Endothelial cell of umbilical vein (primary cell): ENCODE data around the gene C15orf40. TPM values are rescaled to one million over a fixed set of nuclear protein-coding genes. Genes with fewer than 3 reads are reported as not detected.

Source experiments
- BruUV-seq: library from RNA; stranded (reverse); fragments of 400-500 nt; replicated peaks from 2 replicates; lab custom pipeline; 2021; lab: Mats Ljungman, UMichigan
- CTCF ChIA-PET: fragments of 300-600, 350-600 bp; sonication (Branson Sonifier 250); formaldehyde crosslinking; loops from one replicate; lab custom pipeline; 2021; ENCODE audit warnings: antibody characterized with exemption, inconsistent platforms; lab: Charles Lee
- POLR2A ChIA-PET: fragments of 300-600, 350-600 bp; sonication (Branson Sonifier 250); formaldehyde crosslinking; loops from one replicate; lab custom pipeline; 2021; ENCODE audit warnings: antibody characterized with exemption, inconsistent platforms; lab: Charles Lee
- DNase-seq: peaks from one replicate; pipeline ENCODE4 v3.0.0-alpha.2; 2011; ENCODE audit warnings: low read depth, low spot score
- FAIRE-seq: peaks from 2 replicates; lab custom pipeline; 2011; peaks lifted over from hg19 to GRCh38; lab: Jason Lieb, UNC
- H2AFZ ChIP-seq: 2 replicates; pipeline ENCODE4 v1.6.0; 2012; ENCODE audit warnings: low read depth, low read length, control low read depth, inconsistent platforms
- H3K27ac ChIP-seq: 2 replicates; pipeline ENCODE4 v1.5.1; 2011; ENCODE audit warnings: low read depth, mild to moderate bottlenecking, control low read depth, low read length, moderate library complexity; ENCODE audit not compliant: insufficient read depth
- H3K27me3 ChIP-seq, 2 experiments: 2 replicates each; pipeline versions ENCODE4 v1.6.0 to v1.6.1; 2011; ENCODE audit warnings: low read length in 2 of 2, mixed read lengths in 1 of 2; ENCODE audit not compliant: control insufficient read depth in 2 of 2, insufficient read depth in 2 of 2
- H3K36me3 ChIP-seq, 2 experiments: 2 replicates in 1 of 2; 3 replicates in 1 of 2; pipeline ENCODE4 v1.5.1; 2011; ENCODE audit warnings: low read length in 2 of 2, mild to moderate bottlenecking in 1 of 2, moderate library complexity in 1 of 2; ENCODE audit not compliant: control insufficient read depth in 2 of 2, insufficient read depth in 2 of 2; ENCODE audit errors: extremely low read depth in 1 of 2
- H3K4me1 ChIP-seq: 3 replicates; pipeline ENCODE4 v1.5.1; 2011; ENCODE audit warnings: mild to moderate bottlenecking, low read length; ENCODE audit not compliant: control insufficient read depth, insufficient read depth; ENCODE audit errors: extremely low read depth
- H3K4me2 ChIP-seq: 2 replicates; pipeline ENCODE4 v1.6.1; 2011; ENCODE audit warnings: low read length, control low read depth, mixed read lengths; ENCODE audit not compliant: insufficient read depth
- H3K4me3 ChIP-seq, 3 experiments: fragments of 200-600 bp in 1 of 3; sonication (generic), shearing (Covaris generic) in 1 of 3; replicated peaks in 1 of 3; 2 replicates each; pipeline ENCODE4 v1.5.1; 2011 to 2016; ENCODE audit warnings: control low read depth in 3 of 3, low read length in 3 of 3, mild to moderate bottlenecking in 2 of 3, inconsistent platforms in 1 of 3, low read depth in 1 of 3, moderate library complexity in 1 of 3; ENCODE audit not compliant: insufficient read depth in 1 of 3
- H3K79me2 ChIP-seq: 2 replicates; pipeline ENCODE4 v1.6.0; 2012; ENCODE audit warnings: low read length, inconsistent platforms; ENCODE audit not compliant: control insufficient read depth, insufficient read depth
- H3K9ac ChIP-seq: replicated peaks from 2 replicates; pipeline ENCODE3; 2011; ENCODE audit warnings: low read length, control low read depth; ENCODE audit not compliant: insufficient read depth; ENCODE audit errors: extremely low read depth
- H3K9me1 ChIP-seq: replicated peaks from 3 replicates; pipeline ENCODE4 v1.6.0; 2011; ENCODE audit warnings: mild to moderate bottlenecking, low read length; ENCODE audit not compliant: control insufficient read depth, insufficient read depth; ENCODE audit errors: extremely low read depth
- H3K9me3 ChIP-seq: replicated peaks from 2 replicates; pipeline ENCODE4 v1.5.1; 2012; ENCODE audit warnings: low read length, inconsistent platforms; ENCODE audit not compliant: control insufficient read depth, insufficient read depth
- H4K20me1 ChIP-seq: replicated peaks from 2 replicates; pipeline ENCODE3; 2011; ENCODE audit warnings: mild to moderate bottlenecking, low read length; ENCODE audit not compliant: control insufficient read depth, insufficient read depth; ENCODE audit errors: extremely low read depth
- EZH2 ChIP-seq: IDR thresholded peaks from 2 replicates; pipeline ENCODE4 v1.6.1; 2012; ENCODE audit warnings: borderline replicate concordance, low read depth, mild to moderate bottlenecking, moderate library complexity, low read length, inconsistent platforms; ENCODE audit not compliant: severe bottlenecking
- FOS ChIP-seq: IDR thresholded peaks from 2 replicates; pipeline ENCODE4 v1.6.1; 2011; ENCODE audit warnings: mild to moderate bottlenecking, low read length, moderate library complexity, borderline replicate concordance; ENCODE audit not compliant: insufficient read depth
- GATA2 ChIP-seq: IDR thresholded peaks from 2 replicates; pipeline ENCODE4 v1.7.0; 2011; ENCODE audit warnings: low read depth, mild to moderate bottlenecking, moderate library complexity, mixed read lengths, low read length; ENCODE audit not compliant: insufficient read length, insufficient read depth
- JUN ChIP-seq: IDR thresholded peaks from 2 replicates; pipeline ENCODE4 v1.6.1; 2011; ENCODE audit warnings: borderline replicate concordance, low read depth; ENCODE audit not compliant: insufficient read length, insufficient read depth
- MAX ChIP-seq: IDR thresholded peaks from 2 replicates; pipeline ENCODE4 v1.6.1; 2011; ENCODE audit not compliant: insufficient read depth, insufficient read length
- MYC ChIP-seq: IDR thresholded peaks from one replicate; pipeline ENCODE4 v1.6.1; 2011; ENCODE audit warnings: mild to moderate bottlenecking, low read depth, low read length
- POLR2A ChIP-seq: IDR thresholded peaks from 2 replicates; pipeline ENCODE4 v1.6.1; 2012; ENCODE audit warnings: low read depth, mild to moderate bottlenecking, control low read depth, low read length
- POLR2AphosphoS5 ChIP-seq: IDR thresholded peaks from 2 replicates; pipeline ENCODE4 v1.6.1; 2012; ENCODE audit warnings: low read depth, mild to moderate bottlenecking, control low read depth, low read length, moderate library complexity; ENCODE audit not compliant: insufficient read depth
- dilution Hi-C: fragments of 300-500 bp; cut with MboI; formaldehyde crosslinking; loops from one replicate; pipeline ENCODE4 v1.15.0; 2019; ENCODE audit warnings: low sequenced_read_pairs; ENCODE audit not compliant: extremely low pct_ligation_motif_present
- intact Hi-C: fragments of 100-400 bp; cut with micrococcal nuclease; formaldehyde crosslinking; loops from one replicate; pipeline ENCODE4 v1.10.0; 2022
- polyA plus RNA-seq, 4 experiments: library from polyadenylated mRNA; depleted of rRNA in 3 of 4; stranded (reverse) in 3 of 4; unstranded in 1 of 4; fragments of >200 nt; gene quantifications; 2 replicates each; pipeline versions ENCODE4 v1.2.1 to v1.2.3, GENCODE V29; 2011 to 2012; ENCODE audit warnings: missing spikeins in 1 of 4
- total RNA-seq: library from RNA; stranded (reverse); gene quantifications from 2 replicates; pipeline ENCODE4 v1.2.3, GENCODE V29; 2021
- TF ChIP-seq, protein P1 (sequence below), 2 donors: IDR thresholded peaks; 1 replicate in 1 of 2; 2 replicates in 1 of 2; pipeline ENCODE4 v1.5.1; 2011; ENCODE audit warnings: low read length in 2 of 2, mild to moderate bottlenecking in 2 of 2, moderate library complexity in 2 of 2, control low read depth in 1 of 2, inconsistent platforms in 1 of 2, low read depth in 1 of 2; ENCODE audit not compliant: insufficient read depth in 1 of 2; ENCODE audit errors: extremely low read depth in 1 of 2

C15orf40 gene
- total and polyA plus RNA-seq, 2 donors (not counting 3 experiments of a cell fraction or from before 2014, with no cell fraction given), result 15.4 to 27.9 TPM

DNA sequence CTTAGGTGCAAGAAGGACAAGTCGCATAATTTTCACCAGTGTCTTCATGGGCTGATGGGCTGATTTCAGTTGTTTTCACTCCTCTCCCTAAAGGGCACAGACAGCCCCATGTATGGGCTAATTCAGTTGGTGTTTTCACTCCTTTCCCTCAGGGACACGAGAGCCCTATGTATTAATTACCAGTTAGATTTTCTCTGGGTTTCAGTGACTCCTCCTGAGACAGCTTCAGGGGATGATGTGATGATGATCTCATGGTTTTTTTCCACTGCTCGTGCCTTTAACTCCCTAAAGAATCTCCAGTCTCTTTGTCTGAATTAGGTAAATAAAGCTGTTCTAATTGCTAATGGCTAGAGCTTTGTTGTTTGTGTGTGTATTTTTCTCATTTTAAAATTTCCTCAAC, 15.5 kb downstream of the C15orf40 start:
- Histone ChIP-seq H2AFZ (no peak overlapping the region), H3K9ac (no peak overlapping the region), H3K27ac (no peak overlapping the region), H3K4me2 (no peak overlapping the region), H3K27me3 (no peaks in the 10 kb centered on the region), H4K20me1 (no peaks in the 10 kb centered on the region), H3K4me1 (peaks cover 3% of the 10 kb centered on the region), H3K9me1 (no peaks in the 10 kb centered on the region), H3K9me3 (no peaks in the 10 kb centered on the region), H3K4me3 (no peak overlapping the region), H3K36me3 (no peaks in the 10 kb centered on the region), H3K79me2 (no peaks in the 10 kb centered on the region)
- FAIRE-seq (no peak), DNase-seq (no peak)
- ChIA-PET POLR2A (no interaction called here), CTCF (interaction anchor here (1.4 to 1.6 kb wide), 2 partner anchors 15 to 465 kb away, joined by 3 to 5 read pairs; no protein-coding TSS in a partner anchor)
- dilution Hi-C loops, result no loop called here
- no TSS peak for BruUV-seq
- intact Hi-C loops, result no loop called here
- no peak for TF ChIP-seq POLR2A
- TF ChIP-seq, protein P1, sequence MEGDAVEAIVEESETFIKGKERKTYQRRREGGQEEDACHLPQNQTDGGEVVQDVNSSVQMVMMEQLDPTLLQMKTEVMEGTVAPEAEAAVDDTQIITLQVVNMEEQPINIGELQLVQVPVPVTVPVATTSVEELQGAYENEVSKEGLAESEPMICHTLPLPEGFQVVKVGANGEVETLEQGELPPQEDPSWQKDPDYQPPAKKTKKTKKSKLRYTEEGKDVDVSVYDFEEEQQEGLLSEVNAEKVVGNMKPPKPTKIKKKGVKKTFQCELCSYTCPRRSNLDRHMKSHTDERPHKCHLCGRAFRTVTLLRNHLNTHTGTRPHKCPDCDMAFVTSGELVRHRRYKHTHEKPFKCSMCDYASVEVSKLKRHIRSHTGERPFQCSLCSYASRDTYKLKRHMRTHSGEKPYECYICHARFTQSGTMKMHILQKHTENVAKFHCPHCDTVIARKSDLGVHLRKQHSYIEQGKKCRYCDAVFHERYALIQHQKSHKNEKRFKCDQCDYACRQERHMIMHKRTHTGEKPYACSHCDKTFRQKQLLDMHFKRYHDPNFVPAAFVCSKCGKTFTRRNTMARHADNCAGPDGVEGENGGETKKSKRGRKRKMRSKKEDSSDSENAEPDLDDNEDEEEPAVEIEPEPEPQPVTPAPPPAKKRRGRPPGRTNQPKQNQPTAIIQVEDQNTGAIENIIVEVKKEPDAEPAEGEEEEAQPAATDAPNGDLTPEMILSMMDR (IDR thresholded peaks at IDR 0.05; ENCODE audit: extremely low read depth in 1 of 2, insufficient read depth in 1 of 2, low read depth in 1 of 2, low read length in 2 of 2), result no peak
- no peak for TF ChIP-seq FOS
- no peak for TF ChIP-seq GATA2
- TF ChIP-seq MAX, result no peak
- no peak for TF ChIP-seq POLR2AphosphoS5
- TF ChIP-seq EZH2, result no peak
- no peak for TF ChIP-seq JUN
- no peak for TF ChIP-seq MYC
